GM12875 (cell line): Measurements from ENCODE around the gene SSC5D.

ENCODE experiments used
- H3K4me3 ChIP-seq: one replicate; pipeline ENCODE4 v1.5.1; 2011; ENCODE audit warnings: low read depth, low read length, control low read depth
- CTCF ChIP-seq: IDR thresholded peaks from 2 replicates; pipeline ENCODE4 v1.5.1; 2011; ENCODE audit warnings: low read depth, mild to moderate bottlenecking, control low read depth, inconsistent platforms, low read length, moderate library complexity, borderline replicate concordance; ENCODE audit not compliant: insufficient read depth

SSC5D gene

GRCh38 chr19:55535173-55535964, 47.1 kb downstream of the SSC5D start:
- no peak overlapping the region for H3K4me3 ChIP-seq
- TF ChIP-seq CTCF, result no peak

GRCh38 chr19:55535965-55536350, 47.7 kb downstream of the SSC5D start:
- TF ChIP-seq CTCF, result no peak
- no peak overlapping the region for H3K4me3 ChIP-seq

- no peak overlapping the region for H3K4me3 ChIP-seq
- no peak for TF ChIP-seq CTCF
These were observed 48.1 kb downstream of the SSC5D start for GRCh38 chr19:55536366-55536765.

GRCh38 chr19:55536951-55537740, 48.9 kb downstream of the SSC5D start, which contains the start of gene SBK2:
SBK2 (minus strand) TSS chr19:55537133; CDS start chr19:55536294, 839 bp downstream.
- H3K4me3 ChIP-seq, result no peak within 1 kb of the TSS
- TF ChIP-seq CTCF, result 0 out of 2 replicates have a peak, but pooled peaks have one; percentile 9

GRCh38 chr19:55537741-55538111, 49.5 kb downstream of the SSC5D start:
- TF ChIP-seq CTCF, result no peak
- no peak overlapping the region for H3K4me3 ChIP-seq

GRCh38 chr19:55538132-55538531, 49.9 kb downstream of the SSC5D start:
- no peak for TF ChIP-seq CTCF
- H3K4me3 ChIP-seq, result no peak overlapping the region
